T-helper 2 cell (primary cell): ENCODE data around the gene SDR9C7.
"Not testable (repeated sequence)": the region's sequence is repeated elsewhere in the genome, so short reads cannot be mapped to it uniquely, and the experiment has no call there.

Experiments used
- DNase-seq, 5 experiments: peaks; one replicate each; pipeline versions ENCODE4 v3.0.0 to v3.0.0-alpha.2; 2012 to 2022
- total RNA-seq, 2 donors: gene quantifications; one replicate each; lab custom pipeline; 2026; lab: John Stamatoyannopoulos, UW

Gene SDR9C7
- 0 reads per million in 2 donors for total RNA-seq

GRCh38 chr12:56933826-56934625 is at the start of gene SDR9C7:
Gene SDR9C7 (minus strand): TSS chr12:56934408. CDS start chr12:56934261, 147 bp downstream.
- no peak for DNase-seq

- no peak for DNase-seq
These were observed 49.2 kb upstream of the SDR9C7 start for GRCh38 chr12:56983386-56983785.

- DNase-seq = not testable (repeated sequence)
These were observed 48.5 kb upstream of the SDR9C7 start for GRCh38 chr12:56982578-56983236.

- no peak for DNase-seq
These were observed 46.8 kb upstream of the SDR9C7 start for GRCh38 chr12:56980941-56981530.

GRCh38 chr12:56980268-56980667 is 46.1 kb upstream of the SDR9C7 start:
- no peak for DNase-seq

DNA sequence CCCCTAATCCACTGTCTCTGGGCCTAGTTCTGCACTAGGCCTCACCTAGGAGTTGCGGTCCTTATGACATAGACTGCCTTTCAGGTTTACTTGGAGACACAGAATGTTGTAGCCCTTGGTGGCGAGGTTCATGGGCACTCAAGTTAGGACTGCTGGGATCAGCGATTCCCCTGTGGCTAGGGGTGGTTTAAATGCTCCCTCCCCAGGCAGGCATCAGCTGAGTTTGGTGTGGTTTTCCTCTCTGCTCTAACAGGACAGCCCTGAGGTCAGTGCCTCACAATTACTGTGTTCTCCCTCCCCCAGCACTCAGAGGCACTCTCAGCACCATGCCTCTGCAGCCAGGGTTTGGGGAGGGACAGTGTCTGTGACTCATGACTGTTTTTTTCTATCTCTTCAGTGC is 45.4 kb upstream of the SDR9C7 start:
- DNase-seq = no peak

DNA sequence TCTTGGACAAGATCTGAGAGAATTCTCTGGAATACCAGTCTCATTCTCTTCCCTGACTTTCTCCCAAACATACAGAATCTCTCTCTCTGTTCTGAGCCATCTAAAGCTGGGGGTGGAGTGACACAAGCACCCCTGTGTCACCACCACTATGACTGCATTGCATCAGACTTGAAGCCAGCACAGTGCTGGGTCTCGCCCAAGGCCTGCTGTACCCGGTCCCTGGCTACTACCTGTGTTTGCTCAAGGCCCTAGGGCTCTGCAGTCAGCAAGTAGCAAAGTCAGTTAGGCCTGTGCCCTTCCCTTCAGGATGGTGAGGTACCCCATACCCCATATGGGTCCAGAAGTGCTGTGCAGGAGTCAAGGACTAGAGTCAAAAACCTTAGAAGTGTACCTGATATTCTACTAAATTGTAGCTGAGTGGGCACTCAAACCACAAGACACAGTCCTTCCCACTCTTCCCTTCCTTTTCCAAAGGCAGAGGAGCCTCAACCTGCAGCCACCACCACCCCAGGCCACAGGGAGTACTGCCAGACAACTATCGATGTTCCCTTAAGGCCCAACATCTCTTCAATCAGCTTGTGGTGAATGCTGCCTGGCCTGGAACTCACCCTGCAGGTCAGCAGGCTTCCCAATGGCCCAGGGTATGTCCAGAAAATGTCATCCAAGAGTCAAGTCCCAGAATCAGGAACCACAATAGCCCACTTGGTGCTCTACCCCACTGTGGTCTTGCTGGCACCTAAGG is 44.4 kb upstream of the SDR9C7 start:
- DNase-seq = no peak

DNA sequence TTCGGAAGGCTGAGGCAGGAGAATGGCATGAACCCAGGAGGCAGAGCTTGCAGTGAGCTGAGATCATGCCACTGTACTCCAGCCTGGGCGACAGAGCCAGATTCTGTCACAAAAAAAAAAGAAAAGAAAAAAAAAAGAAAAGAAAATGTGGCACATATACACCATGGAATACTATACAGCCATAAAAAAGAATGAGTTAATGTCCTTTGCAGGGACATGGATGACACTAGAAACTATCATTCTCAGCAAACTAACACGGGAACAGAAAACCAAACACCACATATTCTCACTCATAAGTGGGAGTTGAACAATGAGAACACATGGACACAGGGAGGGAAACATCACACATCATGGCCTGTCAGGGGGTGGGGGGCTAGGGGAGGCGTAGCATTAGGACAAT is 43.2 kb upstream of the SDR9C7 start:
- DNase-seq = not testable (repeated sequence)

DNA sequence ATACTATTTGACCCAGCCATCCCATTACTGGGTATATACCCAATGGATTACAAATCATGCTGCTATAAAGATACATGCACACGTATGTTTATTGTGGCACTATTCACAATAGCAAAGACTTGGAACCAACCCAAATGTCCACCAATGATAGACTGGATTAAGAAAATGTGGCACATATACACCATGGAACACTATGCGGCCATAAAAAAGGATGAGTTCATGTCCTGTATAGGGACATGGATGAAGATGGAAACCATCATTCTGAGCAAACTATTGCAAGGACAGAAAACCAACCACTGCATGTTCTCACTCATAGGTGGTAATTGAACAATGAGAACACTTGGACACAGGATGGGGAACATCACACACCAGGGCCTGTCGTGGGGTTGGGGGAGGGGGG is 40.0 kb upstream of the SDR9C7 start:
- DNase-seq = not testable (repeated sequence)

DNA sequence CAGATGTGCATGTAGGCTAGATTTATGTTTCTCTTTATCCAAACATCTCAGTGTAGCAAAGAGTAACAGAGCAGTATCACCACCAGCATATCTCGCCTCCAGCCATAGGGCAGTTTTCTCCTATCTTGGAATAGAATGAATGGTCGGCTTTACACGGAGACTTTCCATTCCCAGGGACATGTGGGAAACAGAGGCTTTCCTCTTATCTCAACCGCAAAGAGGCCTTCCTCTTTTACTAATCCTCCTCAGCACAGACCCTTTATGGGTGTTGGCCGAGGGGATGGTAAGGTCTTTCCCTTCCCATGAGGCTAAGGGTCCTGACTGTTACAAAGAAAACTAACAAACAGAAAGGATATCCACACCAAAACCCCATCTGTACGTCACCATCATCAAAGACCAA is 34.7 kb upstream of the SDR9C7 start:
- DNase-seq = not testable (repeated sequence)

- DNase-seq = not testable (repeated sequence)
These were observed 31.9 kb upstream of the SDR9C7 start for GRCh38 chr12:56965997-56966642.

- not testable (repeated sequence) for DNase-seq
These were observed 30.9 kb upstream of the SDR9C7 start for GRCh38 chr12:56965124-56965523.

GRCh38 chr12:56963557-56963956 is 29.3 kb upstream of the SDR9C7 start:
- not testable (repeated sequence) for DNase-seq

DNA sequence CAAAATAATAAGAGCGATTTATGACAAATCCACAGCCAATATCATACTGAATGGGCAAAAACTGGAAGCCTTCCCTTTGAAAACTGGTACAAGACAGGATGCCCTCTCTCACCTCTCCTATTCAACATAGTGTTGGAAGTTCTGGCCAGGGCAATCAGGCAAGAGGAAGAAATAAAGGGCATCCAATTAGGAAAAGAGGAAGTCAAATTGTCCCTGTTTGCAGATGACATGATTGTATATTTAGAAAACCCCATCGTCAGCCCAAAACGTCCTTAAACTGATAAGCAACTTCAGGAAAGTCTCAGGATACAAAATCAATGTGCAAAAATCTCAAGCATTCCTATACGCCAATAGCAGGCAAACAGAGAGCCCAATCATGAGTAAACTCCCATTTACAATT is 28.0 kb upstream of the SDR9C7 start:
- DNase-seq = not testable (repeated sequence)

DNA sequence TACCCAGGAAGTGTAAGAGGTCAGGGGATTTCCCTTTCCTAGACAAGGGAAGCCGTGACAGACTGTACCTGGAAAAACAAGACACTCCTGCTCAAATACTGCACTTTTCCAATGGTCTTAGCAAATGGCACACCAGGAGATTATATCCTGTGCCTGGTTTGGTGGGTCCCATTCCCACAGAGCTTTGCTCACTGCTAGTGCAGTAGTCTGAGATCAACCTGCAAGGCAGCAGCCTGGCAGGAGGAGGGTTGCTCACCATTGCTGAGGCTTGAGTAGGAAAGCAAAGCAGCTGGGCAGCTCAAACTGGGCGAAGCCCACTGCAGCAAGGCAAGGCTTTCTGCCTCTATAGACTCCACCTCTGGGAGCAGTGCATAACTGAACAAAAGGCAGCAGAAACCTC is 24.2 kb upstream of the SDR9C7 start:
- DNase-seq = no peak

GRCh38 chr12:56957229-56958052 is 23.2 kb upstream of the SDR9C7 start, which contains the start of gene RDH16:
Gene RDH16 (minus strand): TSS chr12:56957608. CDS start chr12:56957462, 146 bp downstream.
- no peak for DNase-seq

DNA sequence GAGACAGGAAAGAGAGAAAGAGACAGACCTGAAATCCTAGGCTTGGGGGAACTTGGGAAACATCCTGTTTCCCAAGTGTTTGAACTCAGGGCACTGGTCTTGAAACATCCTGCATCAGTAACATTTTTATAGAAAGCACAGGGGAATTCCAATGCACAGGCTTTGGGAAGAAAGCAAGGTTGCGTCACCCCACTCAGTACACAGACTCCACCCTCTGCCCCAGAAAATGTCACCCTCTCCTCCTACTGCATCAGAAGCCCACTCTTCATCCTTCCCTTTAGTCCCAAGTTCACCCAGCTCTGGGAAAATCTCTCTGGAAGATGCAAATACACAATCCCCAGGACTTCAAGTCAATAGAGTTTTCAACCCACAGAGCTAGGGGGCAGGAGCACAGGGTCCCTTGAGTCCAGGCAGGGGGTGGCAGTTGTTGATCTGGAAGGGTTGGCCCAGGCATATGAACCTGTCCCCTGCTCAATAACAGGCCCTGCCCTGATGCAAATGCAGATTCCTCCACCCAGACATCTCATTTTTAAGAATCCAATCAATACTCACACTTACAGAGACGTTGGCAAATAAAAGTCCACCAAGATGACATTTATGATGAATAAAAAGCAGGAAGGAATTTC is 21.5 kb upstream of the SDR9C7 start:
- no peak for DNase-seq

DNA sequence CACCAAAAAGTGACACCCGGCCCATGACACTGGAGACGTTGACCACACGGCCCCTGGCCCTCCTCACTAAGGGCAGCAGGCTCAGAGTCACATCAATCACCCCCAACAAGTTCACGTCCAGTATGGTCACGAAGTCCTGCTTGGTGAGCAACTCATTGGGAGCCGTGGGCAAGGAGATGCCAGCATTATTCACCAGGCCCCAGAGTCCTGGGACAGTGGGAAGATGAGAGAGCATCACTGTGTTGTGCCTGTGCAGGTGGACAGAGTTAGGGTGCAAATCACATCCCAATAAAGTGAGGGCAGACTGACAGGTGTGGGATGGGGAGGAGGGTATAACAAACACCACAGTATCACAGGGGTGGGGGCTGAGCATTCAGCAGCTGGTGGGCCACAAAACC is 20.7 kb upstream of the SDR9C7 start:
- DNase-seq = no peak

DNA sequence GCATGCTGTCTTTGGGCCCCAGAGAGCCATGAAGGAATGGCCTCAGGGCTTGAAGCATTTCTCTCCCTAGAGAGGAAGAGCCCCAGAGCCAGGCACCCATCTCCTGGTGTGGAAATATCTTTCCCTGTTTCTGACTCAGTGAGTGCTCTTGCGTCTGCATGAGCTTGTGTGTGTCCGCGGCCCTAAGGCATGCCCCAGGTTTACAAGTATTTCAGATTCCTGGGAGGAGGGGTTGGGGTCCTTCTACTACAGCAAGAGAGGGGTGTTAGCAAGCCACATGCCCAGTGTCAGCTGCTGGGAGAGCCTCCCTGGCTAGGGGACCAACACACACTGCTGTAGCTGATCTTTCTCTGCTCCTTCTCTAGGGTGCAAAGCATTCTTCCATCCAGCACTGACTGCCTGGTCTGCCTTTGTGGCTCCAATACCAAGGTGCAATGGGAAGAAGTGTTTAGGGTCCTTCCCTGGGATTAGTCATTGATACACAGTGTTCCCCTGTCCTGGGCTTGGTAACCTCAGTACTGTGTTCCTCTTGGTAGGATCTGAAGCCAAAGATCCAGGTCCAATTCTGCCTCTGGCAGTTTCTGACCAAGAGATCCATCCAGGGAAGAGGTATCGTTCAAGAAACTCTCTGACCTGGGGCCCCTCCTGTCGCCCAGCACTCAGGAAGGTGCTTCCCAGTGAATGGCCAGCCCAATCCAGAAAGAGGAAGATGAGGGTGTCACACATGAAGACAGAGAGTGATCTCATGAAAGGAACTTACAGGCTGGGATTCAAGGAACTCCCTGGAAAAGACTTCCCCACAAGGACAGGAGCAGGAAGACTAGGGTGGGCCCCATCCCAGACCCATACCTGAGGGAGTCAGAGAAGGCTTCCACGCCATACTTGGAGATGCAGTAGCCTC is 20.1 kb upstream of the SDR9C7 start:
- no peak for DNase-seq

DNA sequence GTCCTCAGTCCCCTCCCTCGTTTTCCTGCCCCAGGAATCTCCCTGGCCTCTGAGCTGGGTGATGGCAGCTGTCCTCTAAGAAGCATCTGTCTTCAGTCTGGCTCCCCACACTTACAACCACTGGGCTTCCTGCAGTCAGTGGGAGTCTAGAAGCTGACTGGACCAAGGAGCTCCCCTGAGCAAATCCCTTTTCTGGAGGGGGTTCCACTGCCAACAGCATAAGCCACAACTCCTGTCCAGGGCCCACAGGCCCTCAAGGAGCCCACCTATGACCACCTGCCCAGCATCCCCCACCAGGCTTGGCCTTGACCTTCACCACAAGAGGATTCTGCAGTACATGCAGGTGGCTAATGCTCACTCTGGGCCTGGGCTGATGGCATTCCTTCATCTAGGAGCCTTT is 19.1 kb upstream of the SDR9C7 start:
- DNase-seq = no peak
